GM21717 (cell line): ENCODE results near the gene SUDS3.

Experiments used
- ATAC-seq: cut with Tn5 transposase; IDR thresholded peaks from one replicate; pipeline ENCODE4 v1.9.1; 2021; ENCODE audit warnings: mild to moderate bottlenecking, moderate library complexity; ENCODE audit not compliant: unreplicated experiment

Gene SUDS3

GRCh38 chr12:118439068-118439467 lies 62.7 kb downstream of the SUDS3 start:
- no peak for ATAC-seq

- no peak for ATAC-seq
Observed at GRCh38 chr12:118446247-118446646, 69.9 kb downstream of the SUDS3 start.

GRCh38 chr12:118447181-118447580 lies 70.8 kb downstream of the SUDS3 start:
- ATAC-seq: no peak

DNA sequence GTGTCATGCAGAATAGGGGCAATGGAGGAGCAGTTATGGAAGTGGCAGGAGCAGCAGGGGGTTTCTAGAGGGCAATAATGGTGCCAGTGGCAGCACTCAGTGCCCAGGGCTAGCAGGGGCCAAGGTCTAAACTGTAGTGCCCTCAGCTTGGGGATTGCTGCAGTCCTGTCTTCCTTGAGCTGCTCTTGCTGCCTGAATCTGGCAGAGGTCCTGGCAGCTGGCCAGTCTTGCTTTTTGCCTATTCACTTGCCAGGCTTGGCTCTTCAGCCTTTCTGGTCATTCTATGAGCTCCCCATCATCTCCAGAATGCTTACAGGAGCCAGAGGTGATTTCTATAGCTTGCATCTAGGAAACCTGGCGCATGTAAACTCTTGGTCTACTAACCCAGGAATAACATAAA lies 72.0 kb downstream of the SUDS3 start:
- no peak for ATAC-seq

DNA sequence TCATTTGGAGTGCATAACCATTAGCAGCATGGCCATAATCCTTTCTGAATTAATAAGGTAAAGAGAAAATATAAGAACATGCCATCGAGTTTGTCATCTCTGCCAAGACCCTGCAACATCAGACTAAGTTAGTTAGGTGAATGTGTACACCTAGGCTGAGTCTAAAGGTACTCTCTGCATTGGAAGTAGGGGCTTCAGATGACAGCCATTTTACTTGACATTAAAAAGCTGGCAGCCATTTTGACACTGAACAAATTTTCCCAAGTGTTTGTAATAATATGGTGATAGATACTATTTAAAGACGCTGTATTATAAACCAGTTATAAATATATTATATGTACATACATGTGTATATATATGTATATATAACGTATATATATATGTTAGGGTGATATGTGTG lies 79.0 kb downstream of the SUDS3 start:
- ATAC-seq: no peak

DNA sequence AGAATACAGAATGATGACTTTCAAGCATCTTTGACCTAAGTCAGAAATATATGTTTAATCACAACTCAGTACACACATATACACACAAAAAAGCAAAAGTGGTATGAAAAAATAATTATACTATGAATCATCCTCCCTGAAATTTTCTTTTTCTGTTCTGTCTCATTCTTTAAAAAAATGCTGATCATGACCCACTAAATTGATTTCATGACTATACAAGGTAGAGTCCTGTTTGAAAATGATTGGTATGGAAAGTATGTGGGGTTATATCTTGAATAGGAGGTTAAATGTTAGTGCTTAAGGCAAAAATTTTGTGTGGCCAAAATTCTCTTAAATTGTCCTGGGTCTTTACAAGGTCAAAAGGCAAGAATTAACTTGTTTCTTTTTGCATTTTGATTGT lies 80.4 kb downstream of the SUDS3 start:
- ATAC-seq: no peak

GRCh38 chr12:118459110-118459509 lies 82.8 kb downstream of the SUDS3 start:
- no peak for ATAC-seq

DNA sequence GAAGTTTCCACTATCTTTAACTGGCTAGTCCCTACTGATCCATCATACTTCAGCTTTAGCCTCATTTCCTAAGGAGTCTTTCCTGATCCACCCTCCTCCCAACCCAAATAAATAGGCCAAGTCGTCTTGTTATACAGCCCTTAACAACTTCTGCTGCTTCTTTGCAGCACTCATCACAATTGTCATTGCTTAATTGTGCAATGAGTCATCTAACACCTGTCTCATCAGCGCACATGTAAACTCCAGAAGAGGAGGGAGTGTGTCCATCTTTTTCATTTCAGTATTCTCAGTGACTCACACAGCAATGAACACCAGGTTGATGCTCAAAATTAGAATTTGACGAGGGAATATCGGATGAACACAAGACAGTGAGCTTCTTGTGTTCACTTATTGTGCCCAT lies 87.3 kb downstream of the SUDS3 start:
- ATAC-seq: no peak

- no peak for ATAC-seq
Observed at GRCh38 chr12:118465706-118466105, 89.4 kb downstream of the SUDS3 start.
